CD4-positive, CD25-positive, alpha-beta regulatory T cell (primary cell): Measurements from ENCODE around the gene PYDC1. TPM values are rescaled to one million over a fixed set of nuclear protein-coding genes. Genes with fewer than 3 reads are reported as not detected.
"Not testable (repeated sequence)": the region's sequence is repeated elsewhere in the genome, so short reads cannot be mapped to it uniquely, and the experiment has no call there.

Experiments used
- ATAC-seq, 2 donors: fragments of 150-1000 bp; cut with Tn5 transposase; one replicate each; pipeline ENCODE4 v1.10.0; 2021; ENCODE audit warnings: low read depth in 2 of 2, moderate number of reproducible peaks in 2 of 2, moderate library complexity in 1 of 2
- DNase-seq, 3 donors: peaks; one replicate each; pipeline versions ENCODE4 v3.0.0 to v3.0.0-alpha.2; 2012 to 2022; ENCODE audit warnings: mixed read lengths in 1 of 3
- H3K27ac ChIP-seq: one replicate; pipeline ENCODE4 v1.7.0; 2013; ENCODE audit warnings: mild to moderate bottlenecking, low read length; ENCODE audit not compliant: insufficient read depth, poor library complexity, severe bottlenecking
- H3K27me3 ChIP-seq: one replicate; pipeline ENCODE4 v1.7.0; 2013; ENCODE audit warnings: low read length; ENCODE audit not compliant: control insufficient read depth, insufficient read depth
- H3K36me3 ChIP-seq: one replicate; pipeline ENCODE4 v1.7.0; 2013; ENCODE audit warnings: mild to moderate bottlenecking, low read length, moderate library complexity; ENCODE audit not compliant: control insufficient read depth, insufficient read depth
- H3K4me1 ChIP-seq: 2 replicates; pipeline ENCODE4 v1.7.0; 2013; ENCODE audit warnings: mild to moderate bottlenecking, low read length; ENCODE audit not compliant: insufficient read depth, control insufficient read depth, poor library complexity, severe bottlenecking
- H3K4me3 ChIP-seq: one replicate; pipeline ENCODE4 v1.7.0; 2013; ENCODE audit warnings: low read depth, mild to moderate bottlenecking, low read length, moderate library complexity
- H3K9me3 ChIP-seq, 2 experiments: 1 replicate in 1 of 2; 2 replicates in 1 of 2; pipeline ENCODE4 v1.7.0; 2013; ENCODE audit warnings: low read length in 2 of 2, mild to moderate bottlenecking in 1 of 2, moderate library complexity in 1 of 2; ENCODE audit not compliant: control insufficient read depth in 2 of 2
- H3K27ac Mint-ChIP-seq, 3 donors: one replicate each; pipeline ENCODE4 v1.8.0; 2020 to 2022; ENCODE audit warnings: mild to moderate bottlenecking in 3 of 3, mixed read lengths in 3 of 3, moderate library complexity in 2 of 3
- H3K27me3 Mint-ChIP-seq: one replicate; pipeline ENCODE4 v1.8.0; 2022; ENCODE audit warnings: mild to moderate bottlenecking, mixed read lengths
- H3K36me3 Mint-ChIP-seq: one replicate; pipeline ENCODE4 v1.8.0; 2020; ENCODE audit warnings: mixed read lengths
- H3K4me1 Mint-ChIP-seq, 4 donors: one replicate each; pipeline ENCODE4 v1.8.0; 2020 to 2022; ENCODE audit warnings: mixed read lengths in 4 of 4, mild to moderate bottlenecking in 1 of 4
- H3K4me3 Mint-ChIP-seq, 4 donors: one replicate each; pipeline ENCODE4 v1.8.0; 2020 to 2022; ENCODE audit warnings: mild to moderate bottlenecking in 4 of 4, mixed read lengths in 4 of 4, moderate library complexity in 3 of 4
- H3K9me3 Mint-ChIP-seq, 7 donors: one replicate each; pipeline ENCODE4 v1.8.0; 2020 to 2022; ENCODE audit warnings: mixed read lengths in 7 of 7, mild to moderate bottlenecking in 3 of 7, moderate library complexity in 2 of 7
- polyA plus RNA-seq, 4 donors: library from polyadenylated mRNA; unstranded; fragments of 300-500 nt; fragmentation: Illumina TruSeq; gene quantifications; one replicate each; pipeline ENCODE4 v1.2.3, GENCODE V29; 2021
- total RNA-seq: library from RNA; stranded (reverse); gene quantifications from one replicate; pipeline ENCODE4 v1.2.3, GENCODE V29; 2022

PYDC1 gene
- total and polyA plus RNA-seq, 5 donors from 2014 or later: not detected

DNA sequence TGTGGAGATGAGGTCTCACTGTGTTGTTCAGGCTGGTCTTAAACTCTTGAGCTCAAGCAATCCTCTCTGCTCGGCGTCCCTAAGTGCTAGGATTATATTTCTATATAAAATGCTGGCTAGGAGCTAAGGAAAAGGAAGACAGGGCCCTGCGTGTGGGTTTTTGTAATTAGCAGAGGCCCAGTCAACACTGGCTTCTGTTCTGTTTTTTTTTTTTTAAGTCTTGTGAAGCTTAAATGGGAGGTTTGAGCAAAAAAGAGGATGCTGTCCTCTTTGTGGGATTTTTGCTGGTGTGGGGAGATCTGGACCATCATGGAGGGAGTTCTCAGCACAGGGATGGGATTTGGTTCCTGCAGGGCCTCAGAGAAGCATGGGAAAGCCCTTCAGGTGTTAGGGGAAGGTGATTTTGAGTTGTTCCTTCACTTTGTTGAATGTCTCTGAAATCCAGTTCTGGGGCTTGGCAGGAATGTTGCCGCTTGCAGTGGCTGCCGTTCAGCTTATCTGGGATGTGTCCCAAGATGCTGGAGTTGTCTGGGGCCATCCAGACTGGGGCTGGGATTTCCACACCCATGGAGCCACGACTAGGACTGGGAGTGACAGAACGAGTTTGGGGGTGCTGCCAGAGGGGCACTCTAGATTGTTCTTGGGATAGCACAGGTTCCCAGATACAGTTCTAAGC, 18.6 kb downstream of the PYDC1 start:
- Histone ChIP-seq H3K4me3 (no peak overlapping the region), H3K27me3 (no peaks in the 10 kb centered on the region), H3K27ac (no peak overlapping the region), H3K4me1 (peaks cover 35% of the 10 kb centered on the region), H3K9me3 (no peaks in the 10 kb centered on the region), H3K36me3 (peaks cover 36% of the 10 kb centered on the region)
- Mint-ChIP-seq H3K27me3 (peaks cover 4% of the 10 kb centered on the region), H3K27ac (peak overlapping the region in 2 of 3 donors; percentile 65 to 70), H3K9me3 (no peaks in the 10 kb centered on the region), H3K36me3 (peaks cover 28% of the 10 kb centered on the region), H3K4me3 (peak overlapping the region in 2 of 4 donors; percentile 65 to 95), H3K4me1 (peaks cover 24 to 62% (median 42%) of the 10 kb centered on the region in 4 donors)
- no peak for ATAC-seq
- no peak for DNase-seq

DNA sequence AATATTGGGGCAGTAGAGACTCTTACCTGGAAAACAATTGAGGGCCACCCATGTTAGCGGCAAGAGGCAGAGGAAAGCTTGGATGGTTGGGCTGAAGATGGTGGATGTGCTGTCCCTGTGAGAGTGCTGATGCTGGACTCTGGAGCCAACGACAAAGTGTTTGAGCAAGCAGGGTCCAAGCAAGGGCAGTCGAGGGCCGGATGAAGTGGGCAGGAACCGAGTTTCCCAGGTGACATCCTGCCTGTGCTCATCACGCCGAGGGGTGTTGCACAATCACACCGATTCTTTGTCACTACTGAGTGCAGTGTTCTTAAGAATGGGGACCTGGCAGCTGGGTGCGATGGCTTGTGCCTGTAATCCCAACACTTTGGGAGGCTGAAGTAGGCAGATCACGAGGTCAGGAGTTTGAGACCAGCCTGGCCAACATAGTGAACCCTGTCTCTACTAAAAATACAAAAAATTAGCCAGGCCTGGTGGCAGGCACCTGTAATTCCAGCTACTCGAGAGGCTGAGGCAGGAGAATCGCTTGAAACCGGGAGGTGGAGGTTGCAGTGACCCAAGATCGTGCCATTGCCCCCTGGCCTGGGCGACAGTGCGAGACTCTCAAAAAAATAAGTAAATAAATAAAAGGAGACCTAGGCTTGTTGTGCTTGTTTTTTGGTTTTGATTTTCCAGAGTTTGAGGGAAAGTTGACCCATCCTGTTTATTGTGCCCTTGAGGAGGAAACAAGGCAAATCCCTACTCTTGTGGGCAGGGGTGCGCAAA, 20.4 kb downstream of the PYDC1 start:
- peak overlapping the region in 1 of 4 donors; percentile 14 for H3K4me3 Mint-ChIP-seq
- Histone ChIP-seq H3K9me3 (no peaks in the 10 kb centered on the region), H3K36me3 (peaks cover 54% of the 10 kb centered on the region), H3K27ac (no peak overlapping the region), H3K27me3 (no peaks in the 10 kb centered on the region), H3K4me1 (peaks cover 23% of the 10 kb centered on the region), H3K4me3 (no peak overlapping the region)
- DNase-seq (no peak), ATAC-seq (no peak)
- peak overlapping the region in 1 of 3 donors; percentile 12 for H3K27ac Mint-ChIP-seq
- H3K4me1 Mint-ChIP-seq: peaks cover 32 to 66% (median 42%) of the 10 kb centered on the region in 4 donors
- peaks cover 6% of the 10 kb centered on the region for H3K27me3 Mint-ChIP-seq
- H3K9me3 Mint-ChIP-seq: no peaks in the 10 kb centered on the region
- peaks cover 39% of the 10 kb centered on the region for H3K36me3 Mint-ChIP-seq

DNA sequence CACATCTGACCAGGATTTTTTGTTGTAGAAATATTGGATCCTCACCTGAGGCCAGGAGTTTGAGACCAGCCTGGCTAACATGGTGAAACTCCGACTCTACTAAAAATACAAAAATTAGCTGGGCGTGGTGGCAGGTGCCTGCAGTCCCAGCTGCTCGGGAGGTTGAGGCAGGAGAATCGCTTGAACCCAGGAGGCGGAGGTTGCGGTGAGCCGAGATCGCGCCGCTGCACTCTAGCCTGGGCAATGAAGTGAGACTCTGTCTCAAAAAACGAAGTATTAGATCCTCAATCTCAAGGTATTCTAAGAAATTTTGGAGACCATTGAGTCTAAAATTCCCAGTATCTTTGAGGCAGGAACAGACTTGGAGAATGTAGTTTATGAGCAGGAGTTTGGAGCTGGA, 21.1 kb downstream of the PYDC1 start:
- not testable (repeated sequence) for H3K4me3 ChIP-seq, H3K27ac Mint-ChIP-seq, ATAC-seq, H3K9me3 ChIP-seq, DNase-seq, H3K27me3 Mint-ChIP-seq, H3K9me3 Mint-ChIP-seq, H3K4me3 Mint-ChIP-seq, H3K27me3 ChIP-seq, H3K27ac ChIP-seq
- Mint-ChIP-seq H3K36me3 (peaks cover 45% of the 10 kb centered on the region), H3K4me1 (peaks cover 29 to 63% (median 41%) of the 10 kb centered on the region in 4 donors)
- peaks cover 16% of the 10 kb centered on the region for H3K4me1 ChIP-seq
- H3K36me3 ChIP-seq: peaks cover 61% of the 10 kb centered on the region

DNA sequence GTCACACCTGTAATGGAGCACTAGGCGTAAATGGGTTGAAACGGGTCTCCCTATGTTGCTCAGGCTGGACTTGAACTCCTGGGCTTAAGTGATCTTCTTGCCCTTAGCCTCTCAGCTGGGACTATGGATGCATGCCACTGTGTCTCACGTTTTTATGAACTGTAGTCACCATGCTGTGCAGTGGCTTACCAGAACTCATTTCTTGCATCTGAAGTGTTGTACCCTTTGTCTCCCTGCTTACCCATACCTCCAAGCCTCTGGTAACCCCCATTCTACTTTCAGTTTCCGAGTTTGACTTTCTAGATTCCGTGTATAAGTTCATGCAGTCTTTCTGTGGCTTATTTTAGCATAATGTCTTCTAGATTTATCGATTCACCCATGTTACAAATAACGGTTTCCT, 22.0 kb downstream of the PYDC1 start:
- Histone ChIP-seq H3K36me3 (peaks cover 70% of the 10 kb centered on the region), H3K9me3 (no peaks in the 10 kb centered on the region), H3K4me1 (peaks cover 9% of the 10 kb centered on the region), H3K27me3 (no peaks in the 10 kb centered on the region), H3K27ac (no peak overlapping the region), H3K4me3 (no peak overlapping the region)
- peaks cover 54% of the 10 kb centered on the region for H3K36me3 Mint-ChIP-seq
- H3K4me1 Mint-ChIP-seq: peaks cover 27 to 63% (median 45%) of the 10 kb centered on the region in 4 donors
- H3K27ac Mint-ChIP-seq: no peak overlapping the region
- peak overlapping the region in 3 of 4 donors; percentile 1 to 42 (median 18) for H3K4me3 Mint-ChIP-seq
- H3K9me3 Mint-ChIP-seq: no peaks in the 10 kb centered on the region
- DNase-seq: peak in 1 of 3 donors; percentile 41
- ATAC-seq: no peak
- peaks cover 6% of the 10 kb centered on the region for H3K27me3 Mint-ChIP-seq

DNA sequence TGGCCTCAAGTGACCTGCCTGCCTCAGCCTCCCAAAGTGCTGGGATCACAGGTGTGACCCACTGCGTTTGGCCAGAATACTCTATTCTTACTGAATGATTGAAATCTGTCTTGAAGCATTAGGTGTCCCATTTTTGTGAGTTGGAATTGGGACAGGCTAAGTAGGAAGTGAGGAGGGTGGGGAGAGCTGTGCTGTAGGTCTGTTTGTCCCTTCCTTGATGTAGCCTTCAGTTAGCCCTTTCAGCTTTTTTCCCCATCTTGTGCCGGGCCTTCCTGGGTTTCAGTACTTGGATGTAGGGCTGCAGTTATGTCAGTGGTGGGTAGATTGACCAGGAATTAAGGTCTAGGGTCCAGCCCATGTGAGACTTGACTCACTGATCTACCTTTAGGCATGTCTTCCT, 23.1 kb downstream of the PYDC1 start:
- H3K4me3 ChIP-seq: no peak overlapping the region
- H3K36me3 ChIP-seq: peaks cover 76% of the 10 kb centered on the region
- ATAC-seq: no peak
- no peaks in the 10 kb centered on the region for H3K9me3 ChIP-seq
- Mint-ChIP-seq H3K9me3 (no peaks in the 10 kb centered on the region), H3K36me3 (peaks cover 59% of the 10 kb centered on the region), H3K4me3 (peak overlapping the region in 1 of 4 donors; percentile 18), H3K4me1 (peaks cover 29 to 59% (median 46%) of the 10 kb centered on the region in 4 donors), H3K27ac (peak overlapping the region in 1 of 3 donors; percentile 87), H3K27me3 (peaks cover 6% of the 10 kb centered on the region)
- H3K4me1 ChIP-seq: peaks cover 13% of the 10 kb centered on the region
- no peak overlapping the region for H3K27ac ChIP-seq
- no peak for DNase-seq
- H3K27me3 ChIP-seq: no peaks in the 10 kb centered on the region

DNA sequence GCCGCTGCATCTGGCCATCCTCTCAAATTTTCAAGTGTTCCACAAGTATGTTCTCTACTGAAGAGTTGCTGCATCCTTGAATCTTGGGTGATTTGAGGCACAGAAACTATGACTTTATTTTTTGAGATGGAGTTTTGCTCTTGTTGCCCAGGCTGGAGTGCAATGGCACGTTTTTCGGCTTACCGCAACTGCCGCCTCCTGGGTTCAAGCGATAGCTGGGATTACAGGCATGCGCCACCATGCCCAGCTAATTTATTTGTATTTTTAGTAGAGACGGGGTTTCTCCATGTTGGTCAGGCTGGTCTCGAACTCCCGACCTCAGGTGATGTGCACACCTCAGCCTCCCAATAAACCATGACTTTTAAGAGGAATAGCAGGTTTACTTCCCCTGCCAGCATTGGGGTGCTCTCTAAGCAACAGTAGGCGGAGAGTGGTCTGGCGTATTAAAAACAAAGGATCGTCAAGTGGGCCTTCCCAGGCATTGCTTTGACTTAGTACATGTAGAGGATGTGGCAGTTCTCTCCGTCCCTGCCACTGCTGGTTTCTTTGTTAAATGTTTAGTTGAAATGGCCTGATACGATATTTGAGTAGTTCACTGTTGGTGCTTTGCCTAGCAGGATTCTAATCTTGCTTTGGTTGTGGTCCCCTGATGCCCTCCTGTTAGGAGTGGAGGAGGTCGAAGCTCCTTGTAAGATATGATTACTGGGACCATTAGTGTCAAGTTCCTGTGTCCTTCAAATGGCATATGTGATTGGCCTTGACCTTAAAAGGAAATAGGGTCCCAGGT, 23.9 kb downstream of the PYDC1 start:
- H3K27me3 Mint-ChIP-seq: peaks cover 6% of the 10 kb centered on the region
- no peak for DNase-seq
- peak overlapping the region in 1 of 4 donors; percentile 81 for H3K4me3 Mint-ChIP-seq
- Histone ChIP-seq H3K9me3 (no peaks in the 10 kb centered on the region), H3K4me1 (peaks cover 13% of the 10 kb centered on the region), H3K4me3 (no peak overlapping the region), H3K27ac (no peak overlapping the region), H3K36me3 (peaks cover 84% of the 10 kb centered on the region), H3K27me3 (no peaks in the 10 kb centered on the region)
- no peaks in the 10 kb centered on the region for H3K9me3 Mint-ChIP-seq
- ATAC-seq: no peak
- peaks cover 34 to 59% (median 48%) of the 10 kb centered on the region in 4 donors for H3K4me1 Mint-ChIP-seq
- H3K27ac Mint-ChIP-seq: peak overlapping the region in 2 of 3 donors; percentile 10 to 12
- H3K36me3 Mint-ChIP-seq: peaks cover 68% of the 10 kb centered on the region

DNA sequence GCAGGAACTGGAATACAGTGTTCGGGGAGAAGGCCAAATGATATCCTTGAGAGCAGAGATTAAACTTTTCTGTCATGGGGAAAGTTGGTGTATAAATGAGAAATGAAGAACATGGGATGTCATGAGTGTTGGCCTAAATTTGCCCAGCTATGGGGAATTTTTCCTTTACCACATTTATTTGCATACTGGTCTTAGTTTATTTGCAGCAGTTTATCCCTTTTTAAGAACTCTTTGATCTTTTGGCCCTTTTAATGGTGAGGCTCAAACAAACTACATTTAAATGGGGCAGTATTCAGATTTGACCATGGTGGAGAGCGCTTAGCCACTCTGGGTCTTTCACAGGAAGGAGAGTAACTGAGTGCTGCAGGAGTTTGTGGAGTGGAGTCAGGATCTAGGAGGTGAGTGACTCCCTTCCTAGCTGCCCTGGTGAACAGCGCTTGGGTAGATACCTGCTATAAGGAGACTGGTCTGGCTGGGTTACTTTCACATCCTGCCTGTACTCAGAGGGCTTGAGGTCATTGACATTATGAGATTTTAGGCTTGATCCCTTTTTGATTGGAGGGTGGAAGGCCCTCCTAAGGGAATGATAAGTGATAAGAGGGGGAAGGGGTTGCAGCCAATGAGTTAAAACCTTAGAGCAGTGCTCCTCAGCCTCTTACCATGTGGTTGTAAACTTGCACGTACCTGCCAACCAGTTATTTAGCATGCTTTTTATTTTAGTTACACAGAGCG, 25.1 kb downstream of the PYDC1 start:
- DNase-seq (no peak), ATAC-seq (no peak)
- peak overlapping the region in 2 of 3 donors; percentile 43 to 72 for H3K27ac Mint-ChIP-seq
- H3K4me1 Mint-ChIP-seq: peaks cover 38 to 68% (median 57%) of the 10 kb centered on the region in 4 donors
- Histone ChIP-seq H3K27me3 (no peaks in the 10 kb centered on the region), H3K9me3 (no peaks in the 10 kb centered on the region), H3K4me3 (no peak overlapping the region), H3K4me1 (peaks cover 20% of the 10 kb centered on the region), H3K36me3 (peaks cover 96% of the 10 kb centered on the region), H3K27ac (no peak overlapping the region)
- peak overlapping the region in 2 of 4 donors; percentile 49 to 86 for H3K4me3 Mint-ChIP-seq
- H3K36me3 Mint-ChIP-seq: peaks cover 78% of the 10 kb centered on the region
- peaks cover 6% of the 10 kb centered on the region for H3K27me3 Mint-ChIP-seq
- H3K9me3 Mint-ChIP-seq: peaks cover 0 to 2% (median 0%) of the 10 kb centered on the region in 7 donors
